Activated CD8-positive, alpha-beta memory T cell treated with anti-CD3 and anti-CD28 coated beads for 4 hours (primary cell): ENCODE data around the gene TRIM67.
"Not testable (repeated sequence)": the region's sequence is repeated elsewhere in the genome, so short reads cannot be mapped to it uniquely, and the experiment has no call there.

Source experiments
- DNase-seq, 2 donors: peaks; one replicate each; pipeline ENCODE4 v3.0.0-alpha.2; 2020; ENCODE audit warnings: low read depth in 2 of 2

TRIM67 gene

DNA sequence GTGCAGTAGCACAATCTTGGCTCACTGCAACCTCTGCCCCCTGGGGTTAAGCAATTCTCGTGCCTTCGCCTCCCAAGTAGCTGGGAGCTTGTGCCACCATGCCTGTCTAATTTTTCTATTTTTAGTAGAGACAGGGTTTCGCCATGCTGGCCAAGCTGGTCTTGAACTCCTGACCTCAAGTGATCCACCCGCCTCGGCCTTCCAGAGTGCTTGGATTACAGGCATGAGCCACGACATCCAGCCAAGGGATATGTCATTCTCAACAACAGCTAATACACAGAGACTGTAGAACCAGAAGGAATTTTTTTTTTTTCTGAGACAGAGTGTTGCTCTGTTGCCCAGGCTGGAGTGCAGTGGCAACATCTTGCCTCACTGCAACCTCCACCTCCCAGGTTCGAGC lies 3.7 kb upstream of the TRIM67 start:
- DNase-seq: not testable (repeated sequence)

DNA sequence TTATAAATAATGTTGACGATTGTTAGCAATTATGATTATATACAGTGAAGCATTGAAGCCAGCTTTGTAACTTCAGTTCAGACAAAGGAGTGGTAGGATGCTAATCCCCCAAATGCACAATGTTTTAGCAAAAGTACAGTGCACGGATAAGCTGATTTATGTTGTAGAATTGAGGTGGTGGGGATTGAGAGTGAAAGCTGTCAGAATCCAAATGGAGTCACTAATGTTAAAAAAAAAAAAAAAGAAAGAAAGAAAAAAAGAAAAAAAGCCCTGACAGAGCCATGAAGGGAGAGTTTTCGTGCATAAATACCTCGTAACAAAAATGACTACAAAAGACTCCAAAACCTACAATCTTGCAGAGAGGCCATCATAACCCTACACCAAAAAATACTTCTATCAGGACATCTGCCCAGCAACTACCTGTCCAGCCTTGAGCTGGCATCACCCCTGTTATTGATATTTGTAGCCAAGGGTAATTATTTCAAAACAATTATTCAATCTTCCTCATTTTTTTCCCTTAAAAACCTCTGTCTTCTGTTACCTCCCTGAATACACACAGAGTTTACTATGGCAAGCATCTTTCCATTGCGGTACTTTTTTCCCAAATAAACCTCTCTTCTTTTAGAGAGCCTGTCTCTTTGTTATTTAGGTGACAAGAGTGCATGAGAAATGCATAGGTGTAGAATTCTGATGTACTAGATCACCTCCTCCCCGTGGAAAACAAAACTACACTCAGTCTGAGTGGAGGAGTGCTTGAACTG lies 2.5 kb upstream of the TRIM67 start:
- DNase-seq: no peak

DNA sequence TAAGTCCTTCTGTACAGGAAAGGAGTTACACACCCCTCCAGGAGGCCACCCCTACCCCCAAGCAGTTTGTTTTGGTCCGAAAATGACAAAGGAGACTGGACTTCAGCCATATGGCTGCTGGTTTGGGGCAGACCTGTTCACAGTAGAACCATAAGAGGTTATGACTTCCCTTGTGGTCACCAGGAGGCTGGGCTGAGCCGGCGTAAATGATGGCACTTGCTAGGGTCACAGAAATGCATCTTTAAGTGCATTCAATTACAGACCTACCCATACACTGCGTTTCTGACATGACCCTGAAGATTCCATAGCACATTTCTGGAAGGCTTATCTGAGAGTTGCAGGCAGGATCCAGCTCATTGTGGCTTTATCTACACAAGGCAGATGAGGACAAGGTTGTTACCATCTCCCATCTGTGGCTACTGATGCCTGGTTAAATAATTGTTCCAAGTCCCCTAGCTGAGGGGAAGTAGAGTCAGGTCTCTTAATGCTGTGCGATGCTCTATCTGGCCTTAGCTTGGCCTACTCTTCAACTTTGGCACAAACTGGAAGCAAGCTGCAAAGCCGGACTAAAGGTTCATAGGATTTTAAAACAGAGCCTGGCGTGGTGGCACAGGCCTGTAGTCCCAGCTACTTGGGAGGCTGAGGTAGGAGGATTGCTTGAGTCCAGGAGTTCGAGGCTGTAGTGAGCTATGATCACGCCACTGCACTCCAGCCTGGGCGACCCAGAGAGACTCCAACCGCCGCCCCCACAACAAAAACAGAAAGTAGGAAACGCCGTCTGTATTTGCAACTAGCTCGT lies 1.7 kb upstream of the TRIM67 start:
- DNase-seq: no peak

DNA sequence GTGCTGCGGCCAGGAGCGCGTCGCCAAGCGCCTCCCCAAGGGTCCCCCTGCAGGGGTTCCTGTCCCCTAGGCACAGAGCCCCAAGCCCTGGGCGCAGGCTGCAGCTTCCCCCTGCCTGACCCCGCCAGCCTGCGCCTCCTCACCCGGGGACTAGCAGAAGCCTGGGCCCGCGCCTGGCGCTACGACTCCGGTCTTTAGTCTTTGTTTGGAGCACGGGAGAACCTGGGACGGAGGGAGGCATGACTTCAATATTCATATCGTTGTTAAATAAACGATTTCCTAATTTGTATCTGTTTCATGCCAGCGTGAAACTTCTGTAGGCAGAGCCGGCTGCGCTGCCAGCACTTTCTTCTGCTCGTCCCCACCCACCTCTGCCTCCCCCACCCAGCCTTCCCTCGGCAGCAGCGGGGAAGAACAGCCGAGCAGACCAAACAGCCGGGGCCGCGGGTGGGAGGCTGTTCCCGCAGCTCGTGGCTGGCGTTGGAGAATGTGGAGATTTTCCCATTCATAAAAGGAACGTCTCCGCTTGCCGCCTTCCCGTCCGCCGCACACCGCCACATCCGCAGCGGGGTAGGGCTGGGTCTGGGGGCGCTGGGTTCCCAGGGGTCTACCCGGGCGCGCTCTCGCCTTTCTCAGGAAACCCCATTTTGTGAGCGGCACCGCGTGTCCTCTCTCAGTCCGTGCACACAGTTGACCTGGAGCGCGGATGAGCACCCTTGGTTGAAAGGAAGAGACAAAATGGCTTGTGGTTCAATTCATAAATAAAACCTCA lies 777 bp upstream of the TRIM67 start:
- DNase-seq: no peak

DNA sequence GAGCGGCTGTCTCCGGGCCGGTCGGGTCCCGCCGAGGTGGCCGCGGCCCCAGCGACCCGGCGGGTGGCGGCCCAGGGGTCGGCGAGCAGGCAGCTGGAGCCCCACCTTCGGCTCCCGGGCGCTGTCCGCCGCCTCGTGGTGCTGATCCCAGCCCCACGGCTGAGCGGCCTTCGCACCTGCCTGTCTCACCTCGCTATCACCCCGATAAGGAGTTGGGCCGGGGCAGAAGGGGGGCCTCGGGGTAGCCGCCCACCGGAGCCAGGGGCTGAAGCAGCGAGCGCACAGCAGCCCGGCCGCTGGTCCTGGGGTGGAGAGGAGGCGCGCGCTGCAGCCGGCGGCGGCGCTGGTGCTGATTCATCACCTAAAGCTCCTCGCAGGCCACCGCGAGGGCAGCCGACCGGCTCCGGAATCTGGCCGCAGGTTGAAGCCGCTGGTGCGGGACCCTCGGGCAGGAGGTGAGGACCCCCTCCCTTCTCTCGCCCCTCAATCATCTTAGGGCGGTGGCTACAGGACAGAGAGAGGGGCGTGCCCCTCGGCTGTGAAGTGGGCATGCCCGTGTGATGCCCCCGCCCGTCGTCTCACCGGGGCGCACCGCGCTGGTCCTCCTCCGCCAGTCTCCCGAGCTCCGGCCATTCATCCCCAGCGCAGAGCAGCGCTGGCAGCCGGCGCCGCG lies 575 bp downstream of the TRIM67 start:
- no peak for DNase-seq

DNA sequence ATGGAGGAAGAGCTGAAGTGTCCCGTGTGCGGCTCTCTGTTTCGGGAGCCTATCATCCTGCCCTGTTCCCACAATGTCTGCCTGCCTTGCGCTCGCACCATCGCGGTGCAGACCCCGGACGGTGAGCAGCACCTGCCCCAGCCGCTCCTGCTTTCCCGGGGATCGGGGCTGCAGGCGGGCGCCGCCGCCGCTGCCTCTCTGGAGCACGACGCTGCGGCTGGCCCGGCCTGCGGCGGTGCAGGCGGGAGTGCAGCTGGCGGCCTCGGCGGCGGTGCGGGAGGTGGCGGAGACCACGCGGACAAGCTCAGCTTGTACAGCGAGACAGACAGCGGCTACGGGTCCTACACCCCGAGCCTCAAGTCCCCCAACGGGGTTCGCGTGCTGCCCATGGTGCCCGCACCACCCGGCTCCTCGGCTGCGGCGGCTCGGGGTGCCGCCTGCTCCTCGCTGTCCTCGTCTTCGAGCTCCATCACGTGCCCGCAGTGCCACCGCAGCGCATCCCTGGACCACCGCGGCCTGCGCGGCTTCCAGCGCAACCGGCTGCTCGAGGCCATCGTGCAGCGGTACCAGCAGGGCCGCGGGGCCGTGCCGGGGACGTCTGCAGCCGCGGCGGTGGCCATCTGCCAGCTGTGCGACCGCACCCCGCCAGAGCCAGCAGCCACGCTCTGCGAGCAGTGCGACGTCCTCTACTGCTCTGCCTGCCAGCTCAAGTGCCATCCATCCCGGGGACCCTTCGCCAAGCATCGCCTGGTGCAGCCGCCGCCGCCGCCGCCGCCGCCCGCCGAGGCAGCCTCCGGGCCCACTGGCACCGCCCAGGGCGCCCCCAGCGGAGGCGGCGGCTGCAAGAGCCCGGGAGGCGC lies 1.3 kb downstream of the TRIM67 start:
- DNase-seq: no peak

DNA sequence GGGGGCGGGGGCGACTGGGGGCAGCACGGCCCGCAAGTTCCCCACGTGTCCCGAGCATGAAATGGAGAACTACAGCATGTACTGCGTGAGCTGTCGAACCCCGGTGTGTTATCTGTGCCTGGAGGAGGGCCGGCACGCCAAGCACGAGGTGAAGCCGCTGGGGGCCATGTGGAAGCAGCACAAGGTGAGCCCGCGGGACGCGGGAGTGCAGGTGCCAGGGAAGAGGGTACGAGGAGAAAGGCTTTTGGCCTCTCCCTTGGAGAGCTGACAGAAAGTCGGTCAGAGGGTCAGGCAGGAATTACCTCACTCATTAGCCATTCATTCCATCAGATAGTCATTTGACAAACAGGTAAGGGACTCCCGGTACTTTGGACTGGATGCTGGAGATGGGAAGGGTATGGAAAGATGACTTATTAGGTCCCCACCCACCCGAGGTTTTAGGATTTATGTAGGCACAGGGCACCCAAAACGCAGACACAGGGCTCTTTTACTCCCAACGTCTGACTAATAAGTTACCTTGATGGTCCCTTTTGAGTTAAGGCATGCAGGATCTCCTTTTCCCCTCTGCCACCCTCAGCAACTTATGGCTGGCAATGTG lies 2.1 kb downstream of the TRIM67 start:
- no peak for DNase-seq

DNA sequence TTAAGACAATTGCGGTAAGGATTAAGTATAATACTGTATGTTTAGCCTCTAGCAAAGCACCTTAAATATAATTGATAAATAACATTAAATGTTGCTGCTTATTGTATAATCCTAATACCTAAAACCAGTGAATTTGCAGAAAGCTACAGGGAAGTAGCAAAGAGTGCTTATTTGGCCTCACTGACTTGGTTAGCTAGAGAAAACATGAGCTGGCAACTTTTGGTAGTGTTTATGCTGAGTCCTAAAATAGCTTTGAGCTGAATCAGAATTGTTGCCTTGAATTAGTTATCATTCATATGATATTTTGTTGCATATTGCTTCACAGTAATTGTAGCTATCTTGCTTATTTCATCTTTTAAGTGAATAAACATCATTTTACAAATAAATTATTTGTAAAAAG lies 3.5 kb downstream of the TRIM67 start:
- DNase-seq: no peak

DNA sequence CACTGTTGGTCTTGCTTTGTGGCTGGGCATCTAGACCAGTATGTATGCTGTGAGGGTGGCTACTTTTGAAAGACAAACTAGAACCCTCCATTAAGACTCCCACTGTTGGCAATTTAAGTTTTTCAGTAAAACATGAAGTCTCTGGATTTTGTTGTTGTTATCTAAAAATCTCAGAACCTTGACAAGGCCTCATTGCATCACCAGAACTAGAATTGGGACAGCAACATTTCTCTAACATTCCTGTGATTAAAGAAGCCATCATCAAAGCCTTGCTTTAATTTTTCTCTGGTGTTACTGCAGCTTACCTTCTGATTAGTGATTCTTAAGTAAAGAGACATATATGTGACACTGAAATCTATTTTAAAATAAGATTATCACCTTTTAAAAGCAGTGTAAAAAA lies 4.5 kb downstream of the TRIM67 start:
- no peak for DNase-seq

DNA sequence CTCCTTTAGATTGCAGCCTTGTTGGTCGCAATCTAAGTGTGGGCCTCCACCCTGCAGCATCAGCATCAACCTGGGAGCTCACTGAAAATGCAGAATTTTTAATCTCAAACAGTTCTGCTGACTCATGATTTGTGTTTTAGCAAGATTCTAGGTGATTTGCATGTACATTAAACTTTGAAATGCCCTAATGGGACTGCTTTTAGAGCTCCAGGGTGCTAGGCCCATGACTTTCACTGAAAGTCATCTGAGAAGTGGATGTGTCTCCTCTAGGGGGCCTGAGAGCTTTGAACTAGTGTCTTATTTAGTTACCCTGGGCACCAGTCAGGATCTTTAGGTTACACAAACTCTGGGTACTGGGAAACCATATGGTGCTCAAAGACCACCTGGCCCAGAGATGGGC lies 9.0 kb downstream of the TRIM67 start:
- DNase-seq: no peak

DNA sequence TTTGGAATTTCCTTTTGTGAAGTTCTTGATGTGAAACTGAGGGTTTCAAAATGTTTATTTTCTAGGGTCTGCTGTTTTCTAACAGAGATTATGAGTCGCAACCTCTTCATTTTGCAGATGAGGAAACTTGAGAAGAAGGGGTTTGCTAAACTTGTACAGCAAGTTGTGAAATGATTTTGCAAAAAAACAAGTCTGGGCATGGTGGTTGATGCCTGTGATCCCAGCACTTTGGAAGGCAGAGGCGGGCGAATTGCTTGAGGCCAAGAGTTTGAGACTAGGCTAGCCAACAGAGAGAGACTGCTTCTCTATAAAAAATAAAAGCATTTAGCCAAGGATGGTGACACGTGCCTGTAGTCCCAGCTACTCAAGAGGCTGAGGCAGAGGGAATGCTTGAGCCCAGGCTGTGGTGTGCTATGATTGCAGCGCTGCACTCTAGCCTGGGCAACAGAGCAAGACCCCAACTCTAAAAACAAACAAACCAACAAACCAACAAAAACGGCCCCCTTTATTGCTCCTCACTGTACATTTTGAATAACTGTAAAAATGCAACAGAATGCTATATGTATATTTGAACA lies 9.9 kb downstream of the TRIM67 start:
- DNase-seq: no peak

DNA sequence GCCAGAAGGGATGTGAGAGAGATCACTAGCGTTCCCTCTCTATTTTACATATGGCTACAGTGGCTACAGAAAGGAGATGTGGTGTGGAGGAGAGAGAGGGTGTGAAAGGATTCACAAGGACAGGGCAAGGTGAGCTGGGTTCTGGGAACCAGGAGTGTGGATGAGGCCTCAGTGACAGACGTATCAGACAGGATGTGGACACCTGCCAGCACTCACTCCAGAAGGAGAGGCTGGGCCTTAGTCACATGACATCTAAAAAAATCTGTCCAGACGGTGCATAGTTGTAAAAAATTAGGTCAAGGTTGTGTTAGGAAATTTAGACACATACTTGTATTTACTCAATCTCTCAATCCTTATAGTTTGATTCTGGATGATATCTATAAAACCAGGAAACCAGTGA lies 10.6 kb downstream of the TRIM67 start:
- DNase-seq: no peak

DNA sequence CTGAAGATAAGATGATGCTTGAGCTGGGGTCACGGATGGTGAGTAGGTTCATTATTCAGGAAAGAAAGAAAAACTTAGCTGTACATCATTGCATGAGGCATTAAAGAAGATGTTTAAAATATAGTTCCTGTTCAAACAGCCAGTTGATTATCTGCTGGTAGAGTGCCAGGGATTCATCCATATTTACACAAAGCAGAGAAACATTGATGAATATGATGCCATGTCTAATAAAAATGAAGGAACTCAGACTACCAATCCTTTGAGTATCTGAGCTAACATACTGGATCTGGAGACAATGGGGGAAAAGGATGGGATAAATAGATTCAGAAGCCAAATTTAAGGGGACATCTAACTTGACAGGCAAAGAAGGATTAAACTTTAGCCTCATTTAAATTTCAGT lies 14.6 kb downstream of the TRIM67 start:
- no peak for DNase-seq

DNA sequence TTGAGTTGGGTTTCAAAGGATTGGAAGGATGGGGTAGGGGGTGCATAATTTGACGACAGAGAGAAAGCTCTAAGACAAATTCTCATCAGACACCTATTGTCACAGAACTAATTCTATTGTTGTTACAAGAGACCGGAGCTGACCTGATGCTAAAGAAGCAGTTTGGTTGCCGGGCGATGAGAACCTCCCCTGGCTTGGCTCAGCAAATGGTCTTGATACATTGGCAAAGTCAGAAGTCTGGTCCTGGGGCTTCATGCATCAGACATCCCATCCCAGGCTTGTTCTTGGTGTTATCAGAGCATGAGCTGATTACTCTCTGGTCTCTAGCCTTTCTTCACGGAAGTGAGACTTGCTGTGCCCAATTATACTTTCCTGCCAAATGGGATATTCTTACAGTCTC lies 15.4 kb downstream of the TRIM67 start:
- no peak for DNase-seq

DNA sequence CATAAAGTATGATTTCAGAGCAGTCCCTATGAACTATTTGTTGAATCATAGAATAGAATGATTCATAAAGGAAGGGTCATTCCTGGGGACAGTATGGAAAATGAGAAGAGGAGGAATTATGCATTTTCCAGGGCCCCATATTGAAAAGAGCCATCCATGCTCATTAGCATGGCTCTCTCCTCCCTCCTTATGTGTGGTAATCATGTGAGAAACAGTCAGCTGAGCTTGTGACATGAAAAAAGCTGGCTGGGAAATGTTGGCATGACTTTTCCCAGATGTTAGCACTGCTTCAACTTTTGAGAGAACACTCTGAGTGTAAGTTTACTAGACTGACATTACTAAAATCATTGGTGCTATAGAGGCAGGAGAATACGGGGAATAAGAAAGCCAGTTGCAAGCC lies 16.1 kb downstream of the TRIM67 start:
- DNase-seq: no peak

DNA sequence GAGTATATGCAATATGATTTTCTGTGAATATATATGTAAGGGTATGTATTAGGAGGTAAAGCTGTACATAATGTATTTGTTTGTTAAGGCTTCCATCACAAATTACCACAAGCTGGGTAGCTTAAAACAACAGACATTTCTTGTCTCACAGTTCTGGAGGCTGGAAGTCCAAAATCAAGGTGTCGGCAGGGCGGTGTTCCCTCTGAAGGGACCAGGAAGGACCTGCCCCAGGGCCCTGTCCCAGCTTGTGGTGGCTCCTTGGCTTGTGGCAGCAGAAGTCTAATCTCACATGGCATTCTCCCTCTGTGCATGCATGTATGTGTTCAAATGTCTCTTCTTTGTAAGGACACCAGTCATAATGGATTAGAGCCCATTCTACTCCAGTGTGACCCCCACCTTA lies 17.1 kb downstream of the TRIM67 start:
- no peak for DNase-seq

DNA sequence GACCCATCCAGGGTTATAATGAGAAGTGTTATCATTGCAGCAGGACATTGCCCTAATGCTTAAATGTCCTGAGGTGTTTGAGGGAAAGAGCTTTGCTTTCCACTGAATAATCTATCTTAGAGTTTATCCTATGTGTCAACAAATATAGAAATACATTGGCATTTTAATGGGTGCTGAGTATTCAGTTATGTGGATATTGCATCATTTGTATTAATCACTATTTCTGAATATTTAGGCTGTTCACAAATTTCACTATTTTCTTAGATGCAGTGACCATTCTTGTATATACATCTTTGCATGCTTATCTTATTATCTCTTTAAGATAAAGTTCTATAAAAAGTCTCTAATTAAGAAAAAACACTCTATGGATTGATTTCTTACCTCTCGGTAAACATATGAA lies 18.2 kb downstream of the TRIM67 start:
- no peak for DNase-seq

DNA sequence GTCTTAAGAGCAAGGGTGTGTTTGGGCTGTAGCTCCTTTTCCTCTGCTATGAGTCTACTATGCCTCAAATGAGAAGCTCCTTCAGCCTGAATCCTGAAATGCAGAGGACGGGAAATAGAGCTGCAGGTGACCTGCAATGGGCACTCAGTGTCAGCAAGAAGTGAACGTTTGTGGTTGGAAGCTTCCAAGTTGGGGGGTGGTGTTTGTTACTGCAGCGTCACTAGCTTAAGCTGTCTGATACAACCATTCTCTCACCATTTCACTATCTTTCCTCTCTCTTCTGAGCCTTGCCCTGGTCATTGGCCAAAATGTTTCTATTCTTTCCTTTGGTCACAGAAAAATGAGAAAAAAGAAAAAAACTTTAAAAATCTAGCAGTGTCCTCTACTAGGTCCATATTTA lies 19.4 kb downstream of the TRIM67 start:
- DNase-seq: no peak

DNA sequence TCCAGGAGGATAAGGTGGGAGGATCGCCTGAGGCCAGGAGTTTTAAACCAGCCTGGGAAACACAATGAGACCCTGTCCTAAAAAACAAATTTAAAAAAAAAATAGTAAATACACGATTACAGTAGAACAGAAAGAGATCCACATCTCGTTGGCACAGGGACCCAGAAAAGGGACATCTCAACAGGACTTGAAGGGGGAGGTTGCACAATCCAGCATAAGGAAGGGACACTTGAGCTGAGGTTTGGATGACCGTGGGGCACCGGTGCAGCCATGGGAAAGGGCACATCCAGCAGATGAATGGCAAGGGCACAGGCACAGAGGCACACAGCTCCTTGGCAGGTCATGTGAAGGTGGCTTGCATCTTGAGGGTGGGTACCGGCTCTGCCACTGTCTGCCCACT lies 20.5 kb downstream of the TRIM67 start:
- DNase-seq: no peak
